GM12873 (cell line): ENCODE measurements around the gene DDX50.

Source experiments
- TF ChIP-seq, protein P1 (sequence below): IDR thresholded peaks from 2 replicates; pipeline ENCODE4 v1.5.1; 2012; ENCODE audit warnings: low read depth, mild to moderate bottlenecking, moderate library complexity, low read length, control low read depth; ENCODE audit not compliant: insufficient read depth; ENCODE audit errors: missing control alignments

DDX50 gene

DNA sequence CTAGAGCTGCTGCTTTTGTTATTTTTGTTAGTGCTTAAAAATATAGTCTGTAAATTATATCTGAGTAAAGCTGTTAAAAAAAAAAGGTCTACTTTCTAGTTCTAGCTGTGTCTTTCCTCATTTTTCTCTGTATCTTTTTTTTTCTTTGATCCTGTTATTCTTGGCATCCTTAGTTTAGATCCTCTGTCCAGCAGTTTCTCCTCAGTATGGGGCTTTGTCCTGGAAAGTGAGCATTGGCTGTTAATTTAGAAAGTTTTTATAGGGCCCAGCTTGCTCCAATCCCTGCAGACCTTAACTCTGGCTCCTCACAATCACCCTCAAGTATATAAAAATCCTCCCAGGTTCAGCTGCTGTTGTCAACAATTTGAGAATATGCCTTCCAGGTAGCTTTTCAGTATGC is 23.5 kb downstream of the DDX50 start:
- TF ChIP-seq, protein P1, sequence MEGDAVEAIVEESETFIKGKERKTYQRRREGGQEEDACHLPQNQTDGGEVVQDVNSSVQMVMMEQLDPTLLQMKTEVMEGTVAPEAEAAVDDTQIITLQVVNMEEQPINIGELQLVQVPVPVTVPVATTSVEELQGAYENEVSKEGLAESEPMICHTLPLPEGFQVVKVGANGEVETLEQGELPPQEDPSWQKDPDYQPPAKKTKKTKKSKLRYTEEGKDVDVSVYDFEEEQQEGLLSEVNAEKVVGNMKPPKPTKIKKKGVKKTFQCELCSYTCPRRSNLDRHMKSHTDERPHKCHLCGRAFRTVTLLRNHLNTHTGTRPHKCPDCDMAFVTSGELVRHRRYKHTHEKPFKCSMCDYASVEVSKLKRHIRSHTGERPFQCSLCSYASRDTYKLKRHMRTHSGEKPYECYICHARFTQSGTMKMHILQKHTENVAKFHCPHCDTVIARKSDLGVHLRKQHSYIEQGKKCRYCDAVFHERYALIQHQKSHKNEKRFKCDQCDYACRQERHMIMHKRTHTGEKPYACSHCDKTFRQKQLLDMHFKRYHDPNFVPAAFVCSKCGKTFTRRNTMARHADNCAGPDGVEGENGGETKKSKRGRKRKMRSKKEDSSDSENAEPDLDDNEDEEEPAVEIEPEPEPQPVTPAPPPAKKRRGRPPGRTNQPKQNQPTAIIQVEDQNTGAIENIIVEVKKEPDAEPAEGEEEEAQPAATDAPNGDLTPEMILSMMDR = no peak

- TF ChIP-seq, protein P1 = no peak
Observed at GRCh38 chr10:68925489-68925888, 24.4 kb downstream of the DDX50 start.

GRCh38 chr10:68934994-68935393 is 33.9 kb downstream of the DDX50 start:
- TF ChIP-seq, protein P1 = no peak

GRCh38 chr10:68938117-68938516 is 37.0 kb downstream of the DDX50 start:
- TF ChIP-seq, protein P1 = no peak

DNA sequence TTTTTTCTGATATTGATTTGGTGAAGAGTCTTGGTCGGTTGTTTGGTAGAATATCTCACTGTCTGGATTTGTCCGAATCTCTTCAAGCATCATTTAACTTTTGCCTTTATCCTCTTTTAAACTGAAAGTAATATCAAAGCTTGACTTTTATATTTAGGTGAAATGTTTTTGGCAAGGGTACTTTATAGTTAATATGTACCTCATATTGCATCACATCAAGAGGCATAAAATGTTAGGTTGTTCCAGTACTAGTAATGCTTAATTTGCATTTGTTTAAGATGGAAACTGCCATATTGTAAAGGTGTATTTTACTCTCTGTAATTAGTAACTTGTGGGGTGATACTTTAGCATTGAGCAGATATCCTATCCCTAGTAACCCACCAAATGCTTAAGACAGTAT is 37.8 kb downstream of the DDX50 start:
- TF ChIP-seq, protein P1 = no peak

- TF ChIP-seq, protein P1 = no peak
Observed at GRCh38 chr10:68950598-68950997, 49.5 kb downstream of the DDX50 start.

DNA sequence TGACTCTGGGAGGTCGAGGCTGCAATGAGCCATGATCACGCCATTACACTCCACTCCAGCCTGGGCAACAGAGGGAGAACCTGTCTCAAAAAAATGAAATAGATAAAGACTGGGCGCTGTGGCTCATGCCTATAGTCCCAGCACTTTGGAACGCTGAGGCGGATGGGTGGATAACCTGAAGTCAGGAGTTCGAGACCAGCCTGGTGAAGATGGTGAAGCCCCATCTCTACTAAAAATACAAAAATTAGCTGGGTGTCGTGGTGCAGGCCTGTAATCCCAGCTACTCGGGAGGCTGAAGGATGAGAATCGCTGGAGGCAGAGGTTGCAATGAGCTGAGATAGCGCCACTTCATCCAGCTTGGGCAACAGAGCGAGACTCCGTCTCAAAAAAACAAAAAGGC is 53.8 kb downstream of the DDX50 start:
- TF ChIP-seq, protein P1 = no peak
